HL-60 (cell line): ENCODE results near the gene FAM222B.
"Not testable (repeated sequence)": the region's sequence is repeated elsewhere in the genome, so short reads cannot be mapped to it uniquely, and the experiment has no call there.

Experiments
- DNase-seq, 2 experiments: peaks; one replicate each; pipeline ENCODE4 v3.0.0-alpha.2; 2010 to 2020; ENCODE audit warnings: low read depth in 1 of 2, low spot score in 1 of 2
- H3K27ac ChIP-seq: fragments of 250-450 bp; sonication (Bioruptor Pico); replicated peaks from 2 replicates; pipeline ENCODE4 v1.5.1; 2020; ENCODE audit warnings: mild to moderate bottlenecking, moderate library complexity
- H3K27me3 ChIP-seq: fragments of 250-450 bp; sonication (Bioruptor Pico); 2 replicates; pipeline ENCODE4 v1.5.1; 2021; ENCODE audit warnings: mild to moderate bottlenecking, moderate library complexity; ENCODE audit not compliant: insufficient read depth, poor library complexity, severe bottlenecking
- H3K4me3 ChIP-seq: replicated peaks from 2 replicates; pipeline ENCODE4 v1.5.1; 2011; ENCODE audit warnings: mild to moderate bottlenecking, control low read depth, low read length; ENCODE audit not compliant: insufficient read depth
- CTCF ChIP-seq: IDR thresholded peaks from one replicate; pipeline ENCODE4 v1.5.1; 2011; ENCODE audit warnings: low read length, control low read depth, inconsistent platforms; ENCODE audit not compliant: insufficient read depth
- GABPA ChIP-seq: IDR thresholded peaks from 2 replicates; pipeline ENCODE4 v1.6.1; 2012; ENCODE audit warnings: low read depth
- POLR2AphosphoS5 ChIP-seq: IDR thresholded peaks from 2 replicates; pipeline ENCODE4 v1.6.1; 2012; ENCODE audit warnings: low read depth
- SPI1 ChIP-seq: IDR thresholded peaks from 2 replicates; pipeline ENCODE4 v1.6.1; 2012; ENCODE audit warnings: low read depth, mild to moderate bottlenecking, borderline replicate concordance
- TF ChIP-seq, protein P1 (sequence below): IDR thresholded peaks from 2 replicates; pipeline ENCODE4 v1.6.1; 2012; ENCODE audit warnings: low read depth; ENCODE audit not compliant: insufficient replicate concordance

The FAM222B gene

GRCh38 chr17:28810437-28810836, 32.2 kb downstream of the FAM222B start:
- TF ChIP-seq SPI1 = no peak
- no peak for TF ChIP-seq GABPA
- no peak for TF ChIP-seq POLR2AphosphoS5
- TF ChIP-seq, protein P1, sequence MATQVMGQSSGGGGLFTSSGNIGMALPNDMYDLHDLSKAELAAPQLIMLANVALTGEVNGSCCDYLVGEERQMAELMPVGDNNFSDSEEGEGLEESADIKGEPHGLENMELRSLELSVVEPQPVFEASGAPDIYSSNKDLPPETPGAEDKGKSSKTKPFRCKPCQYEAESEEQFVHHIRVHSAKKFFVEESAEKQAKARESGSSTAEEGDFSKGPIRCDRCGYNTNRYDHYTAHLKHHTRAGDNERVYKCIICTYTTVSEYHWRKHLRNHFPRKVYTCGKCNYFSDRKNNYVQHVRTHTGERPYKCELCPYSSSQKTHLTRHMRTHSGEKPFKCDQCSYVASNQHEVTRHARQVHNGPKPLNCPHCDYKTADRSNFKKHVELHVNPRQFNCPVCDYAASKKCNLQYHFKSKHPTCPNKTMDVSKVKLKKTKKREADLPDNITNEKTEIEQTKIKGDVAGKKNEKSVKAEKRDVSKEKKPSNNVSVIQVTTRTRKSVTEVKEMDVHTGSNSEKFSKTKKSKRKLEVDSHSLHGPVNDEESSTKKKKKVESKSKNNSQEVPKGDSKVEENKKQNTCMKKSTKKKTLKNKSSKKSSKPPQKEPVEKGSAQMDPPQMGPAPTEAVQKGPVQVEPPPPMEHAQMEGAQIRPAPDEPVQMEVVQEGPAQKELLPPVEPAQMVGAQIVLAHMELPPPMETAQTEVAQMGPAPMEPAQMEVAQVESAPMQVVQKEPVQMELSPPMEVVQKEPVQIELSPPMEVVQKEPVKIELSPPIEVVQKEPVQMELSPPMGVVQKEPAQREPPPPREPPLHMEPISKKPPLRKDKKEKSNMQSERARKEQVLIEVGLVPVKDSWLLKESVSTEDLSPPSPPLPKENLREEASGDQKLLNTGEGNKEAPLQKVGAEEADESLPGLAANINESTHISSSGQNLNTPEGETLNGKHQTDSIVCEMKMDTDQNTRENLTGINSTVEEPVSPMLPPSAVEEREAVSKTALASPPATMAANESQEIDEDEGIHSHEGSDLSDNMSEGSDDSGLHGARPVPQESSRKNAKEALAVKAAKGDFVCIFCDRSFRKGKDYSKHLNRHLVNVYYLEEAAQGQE = no peak
- no peak for TF ChIP-seq CTCF

GRCh38 chr17:28807925-28808634, 34.5 kb downstream of the FAM222B start:
- no peak for TF ChIP-seq SPI1
- no peak for TF ChIP-seq CTCF
- TF ChIP-seq POLR2AphosphoS5 = no peak
- no peak for TF ChIP-seq GABPA
- TF ChIP-seq, protein P1 = no peak
- H3K27me3 ChIP-seq = no peaks in the 10 kb centered on the region
- H3K4me3 ChIP-seq = no peak overlapping the region
- DNase-seq = no peak
- H3K27ac ChIP-seq = no peak overlapping the region

More at GRCh38 chr17:28810437-28810836, 32.2 kb downstream of the FAM222B start:
- H3K4me3 ChIP-seq = no peak overlapping the region
- no peak overlapping the region for H3K27ac ChIP-seq
- no peaks in the 10 kb centered on the region for H3K27me3 ChIP-seq
- no peak for DNase-seq

- no peak for TF ChIP-seq GABPA
- no peak for TF ChIP-seq SPI1
- no peak for TF ChIP-seq CTCF
- TF ChIP-seq, protein P1 = no peak
- no peak for TF ChIP-seq POLR2AphosphoS5
- Histone ChIP-seq H3K27ac (no peak overlapping the region), H3K27me3 (no peaks in the 10 kb centered on the region), H3K4me3 (no peak overlapping the region)
- no peak for DNase-seq
Observed at GRCh38 chr17:28796062-28796461, 46.5 kb downstream of the FAM222B start.

- not testable (repeated sequence) for H3K27ac ChIP-seq
Observed at GRCh38 chr17:28794846-28795441, 47.6 kb downstream of the FAM222B start.

More at GRCh38 chr17:28794846-28795441, 47.6 kb downstream of the FAM222B start:
- not testable (repeated sequence) for DNase-seq, H3K4me3 ChIP-seq, H3K27me3 ChIP-seq
